Ascending aorta (tissue), 2 donors: ENCODE data around the gene CTNNA2. TPM values are rescaled to one million over a fixed set of nuclear protein-coding genes. Genes with fewer than 3 reads are reported as not detected.

ENCODE experiments used
- DNase-seq, 2 donors: peaks; one replicate each; pipeline ENCODE4 v3.0.0-alpha.2; 2019; ENCODE audit warnings: low spot score in 2 of 2
- H3K27ac ChIP-seq, 2 donors: fragments of 200-600 bp; sonication (generic); one replicate each; pipeline ENCODE4 v1.5.1; 2016 to 2017; ENCODE audit warnings: mild to moderate bottlenecking in 1 of 2
- H3K27me3 ChIP-seq: fragments of 200-600 bp; sonication (generic); one replicate; pipeline ENCODE4 v1.5.1; 2017
- H3K36me3 ChIP-seq, 2 donors: fragments of 200-600 bp; sonication (generic); one replicate each; pipeline ENCODE4 v1.5.1; 2016
- H3K4me1 ChIP-seq, 2 donors: fragments of 200-600 bp; sonication (generic); one replicate each; pipeline ENCODE4 v1.5.1; 2016 to 2017; ENCODE audit warnings: mild to moderate bottlenecking in 1 of 2
- H3K4me3 ChIP-seq, 2 donors: fragments of 200-600 bp; sonication (generic); one replicate each; pipeline ENCODE4 v1.5.1; 2016 to 2017; ENCODE audit warnings: mild to moderate bottlenecking in 1 of 2
- H3K9me3 ChIP-seq, 2 donors: fragments of 200-600 bp; sonication (generic); one replicate each; pipeline ENCODE4 v1.5.1; 2016
- intact Hi-C: fragments of 100-400 bp; cut with DNase I; formaldehyde crosslinking; loops from one replicate; pipeline ENCODE4 v1.15.1; 2023
- total RNA-seq: library from RNA; depleted of rRNA; stranded (reverse); fragments of >200 nt; gene quantifications from one replicate; pipeline ENCODE4 v1.1.0, GENCODE V29; 2016
- TF ChIP-seq, protein P1 (sequence below), 3 experiments: fragments of 200-600 bp in 2 of 3; fragments of 450-650 bp in 1 of 3; sonication (generic) in 2 of 3; IDR thresholded peaks; one replicate each; pipeline ENCODE4 v1.5.1; 2016 to 2019; ENCODE audit warnings: antibody characterized with exemption in 3 of 3, mild to moderate bottlenecking in 1 of 3, moderate library complexity in 1 of 3

Gene CTNNA2
- total RNA-seq, 1 donor from 2014 or later = not detected

DNA sequence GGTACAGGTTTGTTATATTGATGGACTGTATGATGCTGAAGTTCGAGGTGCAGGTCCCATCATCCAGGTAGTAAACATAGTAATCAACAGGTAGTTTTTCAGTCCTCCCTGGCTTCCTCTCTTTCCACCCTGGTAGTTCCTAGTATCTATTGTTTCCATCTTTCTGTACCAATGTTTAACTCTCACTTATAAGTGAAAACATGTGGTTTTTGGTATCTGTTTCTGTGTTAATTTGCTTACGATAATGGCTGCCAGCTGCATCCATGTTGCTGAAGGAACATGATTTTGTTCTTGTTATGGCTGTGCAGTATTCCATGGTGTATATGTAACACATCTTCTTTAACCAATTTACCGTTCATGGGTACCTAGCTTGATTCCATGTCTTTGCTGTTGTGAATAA lies 861.3 kb downstream of the CTNNA2 start:
- Histone ChIP-seq H3K4me3 (no peak overlapping the region), H3K4me1 (no peaks in the 10 kb centered on the region), H3K27me3 (no peaks in the 10 kb centered on the region), H3K9me3 (no peaks in the 10 kb centered on the region), H3K27ac (no peak overlapping the region), H3K36me3 (no peaks in the 10 kb centered on the region)
- no peak for DNase-seq
- intact Hi-C loops = no loop called here
- TF ChIP-seq, protein P1, sequence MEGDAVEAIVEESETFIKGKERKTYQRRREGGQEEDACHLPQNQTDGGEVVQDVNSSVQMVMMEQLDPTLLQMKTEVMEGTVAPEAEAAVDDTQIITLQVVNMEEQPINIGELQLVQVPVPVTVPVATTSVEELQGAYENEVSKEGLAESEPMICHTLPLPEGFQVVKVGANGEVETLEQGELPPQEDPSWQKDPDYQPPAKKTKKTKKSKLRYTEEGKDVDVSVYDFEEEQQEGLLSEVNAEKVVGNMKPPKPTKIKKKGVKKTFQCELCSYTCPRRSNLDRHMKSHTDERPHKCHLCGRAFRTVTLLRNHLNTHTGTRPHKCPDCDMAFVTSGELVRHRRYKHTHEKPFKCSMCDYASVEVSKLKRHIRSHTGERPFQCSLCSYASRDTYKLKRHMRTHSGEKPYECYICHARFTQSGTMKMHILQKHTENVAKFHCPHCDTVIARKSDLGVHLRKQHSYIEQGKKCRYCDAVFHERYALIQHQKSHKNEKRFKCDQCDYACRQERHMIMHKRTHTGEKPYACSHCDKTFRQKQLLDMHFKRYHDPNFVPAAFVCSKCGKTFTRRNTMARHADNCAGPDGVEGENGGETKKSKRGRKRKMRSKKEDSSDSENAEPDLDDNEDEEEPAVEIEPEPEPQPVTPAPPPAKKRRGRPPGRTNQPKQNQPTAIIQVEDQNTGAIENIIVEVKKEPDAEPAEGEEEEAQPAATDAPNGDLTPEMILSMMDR (IDR thresholded peaks at IDR 0.05) = no peak

GRCh38 chr2:80377071-80377470 lies 864.2 kb downstream of the CTNNA2 start:
- TF ChIP-seq, protein P1 (IDR thresholded peaks at IDR 0.05) = no peak
- H3K9me3 ChIP-seq = no peaks in the 10 kb centered on the region
- no peak for DNase-seq
- no peak overlapping the region for H3K27ac ChIP-seq
- H3K36me3 ChIP-seq = no peaks in the 10 kb centered on the region
- H3K4me3 ChIP-seq = no peak overlapping the region
- no peaks in the 10 kb centered on the region for H3K4me1 ChIP-seq
- no peaks in the 10 kb centered on the region for H3K27me3 ChIP-seq
- intact Hi-C loops = no loop called here

GRCh38 chr2:80380736-80381135 lies 867.9 kb downstream of the CTNNA2 start:
- TF ChIP-seq, protein P1 (IDR thresholded peaks at IDR 0.05) = no peak
- H3K27ac ChIP-seq = no peak overlapping the region
- no peak overlapping the region for H3K4me3 ChIP-seq
- no peaks in the 10 kb centered on the region for H3K9me3 ChIP-seq
- no peaks in the 10 kb centered on the region for H3K27me3 ChIP-seq
- H3K36me3 ChIP-seq = no peaks in the 10 kb centered on the region
- intact Hi-C loops = no loop called here
- no peaks in the 10 kb centered on the region for H3K4me1 ChIP-seq
- no peak for DNase-seq

DNA sequence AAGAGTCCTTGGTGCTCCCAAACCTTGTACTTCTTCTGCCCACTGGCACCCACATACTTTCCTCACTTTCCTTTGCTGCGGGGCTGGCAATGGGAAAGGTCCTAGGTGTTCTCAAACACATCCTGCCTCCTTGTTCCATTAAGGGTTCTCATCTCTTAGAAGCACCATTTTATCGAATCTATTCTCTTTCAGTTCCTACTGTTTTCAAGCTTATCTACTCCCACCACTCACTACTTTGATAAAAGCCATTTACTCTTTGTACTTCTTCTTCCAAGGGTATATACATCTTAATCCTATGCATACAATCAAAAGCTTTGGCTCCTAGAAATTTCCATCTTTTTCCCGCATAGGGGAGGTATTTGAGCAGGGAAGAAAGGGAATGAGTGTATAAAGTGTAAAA lies 868.8 kb downstream of the CTNNA2 start:
- Histone ChIP-seq H3K27ac (no peak overlapping the region), H3K9me3 (no peaks in the 10 kb centered on the region), H3K4me3 (no peak overlapping the region), H3K4me1 (no peaks in the 10 kb centered on the region), H3K27me3 (no peaks in the 10 kb centered on the region), H3K36me3 (no peaks in the 10 kb centered on the region)
- intact Hi-C loops = no loop called here
- no peak for DNase-seq
- TF ChIP-seq, protein P1 (IDR thresholded peaks at IDR 0.05) = no peak

GRCh38 chr2:80392441-80392840 lies 879.6 kb downstream of the CTNNA2 start:
- no peaks in the 10 kb centered on the region for H3K27me3 ChIP-seq
- no peak overlapping the region for H3K4me3 ChIP-seq
- H3K4me1 ChIP-seq = no peaks in the 10 kb centered on the region
- intact Hi-C loops = no loop called here
- H3K9me3 ChIP-seq = no peaks in the 10 kb centered on the region
- no peak overlapping the region for H3K27ac ChIP-seq
- TF ChIP-seq, protein P1 (IDR thresholded peaks at IDR 0.05) = no peak
- no peak for DNase-seq
- H3K36me3 ChIP-seq = no peaks in the 10 kb centered on the region

- DNase-seq = no peak
- H3K27me3 ChIP-seq = no peaks in the 10 kb centered on the region
- intact Hi-C loops = no loop called here
- no peaks in the 10 kb centered on the region for H3K9me3 ChIP-seq
- H3K27ac ChIP-seq = no peak overlapping the region
- H3K36me3 ChIP-seq = no peaks in the 10 kb centered on the region
- H3K4me1 ChIP-seq = no peaks in the 10 kb centered on the region
- H3K4me3 ChIP-seq = no peak overlapping the region
- TF ChIP-seq, protein P1 (IDR thresholded peaks at IDR 0.05) = no peak
Observed at GRCh38 chr2:80393991-80394390, 881.1 kb downstream of the CTNNA2 start.
